Panc1 (cell line): ENCODE results near the gene DPEP2NB. TPM values are rescaled to one million over a fixed set of nuclear protein-coding genes. Genes with fewer than 3 reads are reported as not detected.

Experiments
- ATAC-seq: fragments of 200-7000 bp; cut with Tn5 transposase; 2 replicates; pipeline ENCODE4 v1.9.1; 2020; ENCODE audit warnings: mild to moderate bottlenecking, moderate library complexity
- Bru-seq: library from RNA; stranded (reverse); fragments of 400-500 nt; gene quantifications from one replicate; lab custom pipeline; 2021; lab: Mats Ljungman, UMichigan
- BruChase-seq, 2 experiments: library from RNA; stranded (reverse); fragments of 400-500 nt; gene quantifications; one replicate each; lab custom pipeline; 2021; lab: Mats Ljungman, UMichigan
- BruUV-seq: library from RNA; stranded (reverse); fragments of 400-500 nt; replicated peaks from 2 replicates; lab custom pipeline; 2021; lab: Mats Ljungman, UMichigan
- CTCF ChIA-PET: fragments of 300-600 bp; sonication (Branson Sonifier 250); formaldehyde crosslinking; loops from one replicate; lab custom pipeline; 2022; ENCODE audit warnings: antibody characterized with exemption; lab: Charles Lee
- POLR2A ChIA-PET: fragments of 300-600 bp; sonication (Branson Sonifier 250); formaldehyde crosslinking; loops from one replicate; lab custom pipeline; 2022; ENCODE audit warnings: antibody characterized with exemption; lab: Charles Lee
- DNase-seq: peaks from one replicate; pipeline ENCODE4 v3.0.0-alpha.2; 2010; ENCODE audit warnings: low read depth, low spot score
- H3K27ac ChIP-seq: 2 replicates; pipeline ENCODE4 v1.5.1; 2011; ENCODE audit warnings: mild to moderate bottlenecking, low read length, inconsistent platforms
- H3K27me3 ChIP-seq: fragments of 200-500 bp; sonication (Bioruptor generic); 2 replicates; pipeline ENCODE4 v1.6.0; 2014; ENCODE audit warnings: low read length, inconsistent platforms; ENCODE audit not compliant: control insufficient read depth, insufficient read depth
- H3K36me3 ChIP-seq: fragments of 200-500 bp; sonication (Bioruptor generic); 2 replicates; pipeline ENCODE4 v1.5.1; 2014; ENCODE audit warnings: inconsistent platforms, mild to moderate bottlenecking, low read length, moderate library complexity; ENCODE audit not compliant: control insufficient read depth, insufficient read depth
- H3K4me1 ChIP-seq: 2 replicates; pipeline ENCODE4 v1.5.1; 2011; ENCODE audit warnings: inconsistent platforms, mild to moderate bottlenecking, low read length, moderate library complexity; ENCODE audit not compliant: control insufficient read depth, insufficient read depth
- H3K4me3 ChIP-seq, 2 experiments: 2 replicates each; pipeline ENCODE4 v1.5.1; 2011 to 2012; ENCODE audit warnings: low read depth in 2 of 2, low read length in 2 of 2, mild to moderate bottlenecking in 2 of 2, inconsistent platforms in 1 of 2, moderate library complexity in 1 of 2
- H3K9me3 ChIP-seq: fragments of 200-500 bp; sonication (Bioruptor generic); 2 replicates; pipeline ENCODE4 v1.5.1; 2014; ENCODE audit warnings: low read depth, mild to moderate bottlenecking, inconsistent platforms, low read length, moderate library complexity; ENCODE audit not compliant: control insufficient read depth, insufficient read depth
- POLR2AphosphoS5 ChIP-seq: IDR thresholded peaks from 2 replicates; pipeline ENCODE4 v1.6.1; 2012; ENCODE audit warnings: mild to moderate bottlenecking, low read depth, low read length, moderate library complexity
- REST ChIP-seq, 2 experiments: IDR thresholded peaks; 2 replicates each; pipeline ENCODE4 v1.6.1; 2011 to 2012; ENCODE audit warnings: low read depth in 2 of 2, control low read depth in 1 of 2, low read length in 1 of 2, mild to moderate bottlenecking in 1 of 2, moderate library complexity in 1 of 2; ENCODE audit not compliant: insufficient read depth in 1 of 2
- SIN3A ChIP-seq: IDR thresholded peaks from 2 replicates; pipeline ENCODE4 v1.6.1; 2012; ENCODE audit warnings: low read depth, mild to moderate bottlenecking, low read length, moderate library complexity, borderline replicate concordance; ENCODE audit not compliant: insufficient read depth
- TCF7L2 ChIP-seq: IDR thresholded peaks from 2 replicates; pipeline ENCODE4 v1.6.1; 2011; ENCODE audit warnings: mild to moderate bottlenecking, low read depth, low read length, inconsistent platforms
- in situ Hi-C: cut with HindIII; loops from 2 replicates; pipeline ENCODE4 v1.10.0; 2016; ENCODE audit warnings: low sequenced_read_pairs, low pct_unique_long_range_greater_than_20kb
- intact Hi-C: fragments of 100-400 bp; cut with micrococcal nuclease; formaldehyde crosslinking; loops from one replicate; pipeline ENCODE4 v1.10.0; 2022; ENCODE audit not compliant: unreplicated experiment
- long read RNA-seq: library from polyadenylated mRNA; unstranded; transcript quantifications from one replicate; pipeline ENCODE4 v2.0.0, GENCODE V29; 2021; ENCODE audit not compliant: unreplicated experiment
- polyA plus RNA-seq: library from polyadenylated mRNA; unstranded; fragments of >200 nt; gene quantifications from one replicate; pipeline ENCODE4 v1.2.1, GENCODE V29; 2012; ENCODE audit warnings: missing spikeins; ENCODE audit not compliant: insufficient read length
- total RNA-seq: library from RNA; stranded (reverse); gene quantifications from one replicate; pipeline ENCODE4 v1.2.1, GENCODE V29; 2021; ENCODE audit not compliant: unreplicated experiment
- TF ChIP-seq, protein P1 (sequence below): fragments of 450-650 bp; IDR thresholded peaks from 2 replicates; pipeline ENCODE4 v1.5.1; 2017; ENCODE audit warnings: mild to moderate bottlenecking

The DPEP2NB gene, protein sequence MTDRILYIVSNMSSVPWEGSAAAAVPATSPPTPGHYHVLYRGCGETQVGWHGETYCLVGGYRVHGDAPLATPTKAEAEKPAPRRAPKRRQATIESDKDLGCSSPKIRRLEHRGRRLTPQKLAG
- total RNA-seq (not detected), Bru-seq, nascent RNA (not detected), BruChase-seq, experiment 1, labeled RNA remaining after a 2-hour chase (not detected), BruChase-seq, experiment 2, labeled RNA remaining after a 6-hour chase (not detected)
- polyA plus RNA-seq: not detected
- long read RNA-seq: 0 reads

DNA sequence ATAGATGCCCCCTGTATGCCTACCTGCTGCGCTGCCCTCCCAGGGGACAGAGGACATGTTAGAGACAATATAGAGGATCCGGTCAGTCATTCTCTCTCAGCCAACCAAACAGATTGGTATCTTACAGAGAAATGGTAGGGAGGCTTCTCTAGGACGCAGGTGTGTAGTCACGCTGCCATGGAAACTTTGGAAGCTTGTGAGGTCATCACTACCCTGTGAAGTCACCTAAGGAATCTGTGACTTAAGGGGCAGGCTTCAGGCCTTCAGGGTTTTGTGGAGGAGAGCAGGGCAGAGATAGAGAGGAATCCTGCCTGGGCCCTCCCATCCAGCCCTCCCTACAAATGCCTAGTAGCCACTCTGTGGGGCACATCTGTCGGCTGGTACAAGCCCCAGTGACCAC lies at the start of gene DPEP2NB:
Gene DPEP2NB (minus strand): TSS at position 231 of the 400 bp plus-strand sequence. CDS start 141 bp downstream, at position 90.
- ChIA-PET POLR2A (no interaction called here), CTCF (no interaction called here)
- DNase-seq (no peak), ATAC-seq (no peak)
- in situ Hi-C loops: no loop called here
- H3K27ac ChIP-seq: no peak within 1 kb of the TSS
- H3K4me1 ChIP-seq: no peaks in the 10 kb centered on the region
- no peaks in the 10 kb centered on the region for H3K9me3 ChIP-seq
- no TSS peak for BruUV-seq
- intact Hi-C loops: no loop called here
- no peaks in the 10 kb centered on the region for H3K27me3 ChIP-seq
- H3K36me3 ChIP-seq: no peaks in the 10 kb centered on the region
- TF ChIP-seq TCF7L2 (no peak), REST (IDR thresholded peaks at IDR 0.05; ENCODE audit: insufficient read depth in 1 of 2, low read depth in 2 of 2, low read length in 1 of 2) (no peak), POLR2AphosphoS5 (no peak), SIN3A (no peak)
- TF ChIP-seq, protein P1, sequence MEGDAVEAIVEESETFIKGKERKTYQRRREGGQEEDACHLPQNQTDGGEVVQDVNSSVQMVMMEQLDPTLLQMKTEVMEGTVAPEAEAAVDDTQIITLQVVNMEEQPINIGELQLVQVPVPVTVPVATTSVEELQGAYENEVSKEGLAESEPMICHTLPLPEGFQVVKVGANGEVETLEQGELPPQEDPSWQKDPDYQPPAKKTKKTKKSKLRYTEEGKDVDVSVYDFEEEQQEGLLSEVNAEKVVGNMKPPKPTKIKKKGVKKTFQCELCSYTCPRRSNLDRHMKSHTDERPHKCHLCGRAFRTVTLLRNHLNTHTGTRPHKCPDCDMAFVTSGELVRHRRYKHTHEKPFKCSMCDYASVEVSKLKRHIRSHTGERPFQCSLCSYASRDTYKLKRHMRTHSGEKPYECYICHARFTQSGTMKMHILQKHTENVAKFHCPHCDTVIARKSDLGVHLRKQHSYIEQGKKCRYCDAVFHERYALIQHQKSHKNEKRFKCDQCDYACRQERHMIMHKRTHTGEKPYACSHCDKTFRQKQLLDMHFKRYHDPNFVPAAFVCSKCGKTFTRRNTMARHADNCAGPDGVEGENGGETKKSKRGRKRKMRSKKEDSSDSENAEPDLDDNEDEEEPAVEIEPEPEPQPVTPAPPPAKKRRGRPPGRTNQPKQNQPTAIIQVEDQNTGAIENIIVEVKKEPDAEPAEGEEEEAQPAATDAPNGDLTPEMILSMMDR: no peak
- no peak within 1 kb of the TSS for H3K4me3 ChIP-seq

- H3K4me1 ChIP-seq: no peaks in the 10 kb centered on the region
- ATAC-seq: peak; percentile 97
- no peak overlapping the region for H3K4me3 ChIP-seq
- intact Hi-C loops (no loop called here), in situ Hi-C loops (no loop called here)
- no peak for DNase-seq
- ChIA-PET POLR2A (interaction anchor here (0.6 to 0.7 kb wide), 2 partner anchors 24 to 174 kb away, joined by 3 to 4 read pairs; no protein-coding TSS in a partner anchor), CTCF (interaction anchor here (0.6 to 0.7 kb wide), 2 partner anchors 21 to 57 kb away, joined by 4 to 7 read pairs; no protein-coding TSS in a partner anchor)
- H3K9me3 ChIP-seq: no peaks in the 10 kb centered on the region
- no peaks in the 10 kb centered on the region for H3K36me3 ChIP-seq
- H3K27me3 ChIP-seq: no peaks in the 10 kb centered on the region
- no TSS peak for BruUV-seq
- TF ChIP-seq SIN3A: no peak
- no peak for TF ChIP-seq TCF7L2
- TF ChIP-seq, protein P1: peak; percentile 87
- no peak for TF ChIP-seq POLR2AphosphoS5
- no peak for TF ChIP-seq REST (IDR thresholded peaks at IDR 0.05; ENCODE audit: insufficient read depth in 1 of 2, low read depth in 2 of 2, low read length in 1 of 2)
- H3K27ac ChIP-seq: no peak overlapping the region
These were observed 49.2 kb upstream of the DPEP2NB start for GRCh38 chr16:68064791-68065365.
